Measurements from ENCODE around the gene TXNRD1.
A peak's percentile ranks its signal among the peaks of the same experiment; 100 is the strongest.

Gene TXNRD1

DNA sequence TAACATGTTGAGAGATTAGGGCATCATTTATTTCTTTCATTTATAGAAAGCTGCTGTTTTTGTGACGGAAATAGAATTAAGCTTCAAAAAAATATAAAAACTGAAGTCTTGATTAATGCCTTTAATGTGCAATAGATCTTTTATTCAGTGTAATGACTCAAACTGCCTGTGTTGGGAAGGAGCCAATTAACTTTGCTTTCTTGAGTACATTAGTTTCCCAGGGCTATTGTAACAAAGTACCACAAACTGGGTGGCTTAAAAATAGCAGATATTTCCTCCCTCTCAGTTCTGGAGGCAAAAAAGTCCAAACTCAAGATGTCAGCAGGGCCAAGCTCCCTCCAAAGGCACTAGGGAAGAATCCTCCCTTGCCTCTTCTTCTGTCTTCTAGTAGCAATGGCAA is 124.6 kb downstream of the TXNRD1 start:
- Histone ChIP-seq H3K4ac (ENCODE audit: low read length) (no peak overlapping the region), H3K4me3 (ENCODE audit: low read length in 2 of 2) (no peak overlapping the region), H3K4me1 (ENCODE audit: control insufficient read depth in 2 of 2, insufficient read depth in 1 of 2, low read depth in 1 of 2, low read length in 2 of 2) (peaks cover 2 to 5% of the 10 kb centered on the region in 2 donors), H3K23ac (ENCODE audit: low read depth, low read length, poor library complexity) (no peak overlapping the region), H4K8ac (ENCODE audit: low read depth, low read length) (no peak overlapping the region), H3K27me3 (ENCODE audit: control insufficient read depth in 3 of 3, insufficient read depth in 3 of 3, low read depth in 1 of 3, low read length in 3 of 3) (no peaks in the 10 kb centered on the region), H4K91ac (ENCODE audit: low read depth, low read length, poor library complexity) (no peak overlapping the region), H2AK5ac (ENCODE audit: low read depth, low read length) (no peak overlapping the region), H2BK120ac (ENCODE audit: low read depth, low read length) (no peak overlapping the region), H3K9me3 (replicated peaks in 1 of 2; ENCODE audit: control insufficient read depth in 2 of 2, insufficient read depth in 1 of 2, low read depth in 1 of 2, low read length in 2 of 2) (peaks cover 0 to 2% of the 10 kb centered on the region in 2 donors), H3K18ac (ENCODE audit: low read length) (no peak overlapping the region), H2BK5ac (ENCODE audit: low read length) (no peak overlapping the region), H3K36me3 (replicated peaks in 1 of 2; ENCODE audit: control insufficient read depth in 2 of 2, insufficient read depth in 2 of 2, low read length in 2 of 2) (peaks cover 26 to 87% of the 10 kb centered on the region in 2 donors), H3K14ac (ENCODE audit: low read length) (no peak overlapping the region), H3K79me1 (ENCODE audit: low read depth, low read length) (no peaks in the 10 kb centered on the region), H2AFZ (ENCODE audit: low read length) (no peak overlapping the region), H3K27ac (replicated peaks; ENCODE audit: low read length) (no peak overlapping the region), H3K4me2 (ENCODE audit: insufficient read depth, low read length, poor library complexity, severe bottlenecking) (no peak overlapping the region), H2BK12ac (ENCODE audit: low read length) (no peak overlapping the region), H3K9ac (ENCODE audit: low read depth, low read length, poor library complexity) (no peak overlapping the region), H2BK15ac (ENCODE audit: low read length) (no peak overlapping the region)
- WGBS, 2 donors (ENCODE audit: extremely low coverage in 2 of 2, insufficient read length in 2 of 2, insufficient replicate concordance in 1 of 2): no CpG with 5 or more reads among the region's 1 CpG
- DNase-seq (ENCODE audit: low spot score): no peak

- Histone ChIP-seq H3K23ac (ENCODE audit: low read depth, low read length, poor library complexity) (no peak overlapping the region), H3K18ac (ENCODE audit: low read length) (no peak overlapping the region), H2AFZ (ENCODE audit: low read length) (no peak overlapping the region), H2AK5ac (ENCODE audit: low read depth, low read length) (no peak overlapping the region), H4K8ac (ENCODE audit: low read depth, low read length) (no peak overlapping the region), H3K4ac (ENCODE audit: low read length) (no peak overlapping the region), H2BK12ac (ENCODE audit: low read length) (no peak overlapping the region), H2BK15ac (ENCODE audit: low read length) (no peak overlapping the region), H3K27me3 (ENCODE audit: control insufficient read depth in 3 of 3, insufficient read depth in 3 of 3, low read depth in 1 of 3, low read length in 3 of 3) (no peaks in the 10 kb centered on the region), H3K27ac (replicated peaks; ENCODE audit: low read length) (no peak overlapping the region), H3K4me2 (ENCODE audit: insufficient read depth, low read length, poor library complexity, severe bottlenecking) (no peak overlapping the region), H3K9me3 (replicated peaks in 1 of 2; ENCODE audit: control insufficient read depth in 2 of 2, insufficient read depth in 1 of 2, low read depth in 1 of 2, low read length in 2 of 2) (peaks cover 0 to 2% of the 10 kb centered on the region in 2 donors), H4K91ac (ENCODE audit: low read depth, low read length, poor library complexity) (no peak overlapping the region), H3K4me1 (ENCODE audit: control insufficient read depth in 2 of 2, insufficient read depth in 1 of 2, low read depth in 1 of 2, low read length in 2 of 2) (peaks cover 2 to 5% of the 10 kb centered on the region in 2 donors), H2BK120ac (ENCODE audit: low read depth, low read length) (no peak overlapping the region), H2BK5ac (ENCODE audit: low read length) (no peak overlapping the region), H3K79me1 (ENCODE audit: low read depth, low read length) (no peaks in the 10 kb centered on the region), H3K36me3 (replicated peaks in 1 of 2; ENCODE audit: control insufficient read depth in 2 of 2, insufficient read depth in 2 of 2, low read length in 2 of 2) (peaks cover 26 to 87% of the 10 kb centered on the region in 2 donors), H3K9ac (ENCODE audit: low read depth, low read length, poor library complexity) (peak overlapping the region; percentile 27), H3K14ac (ENCODE audit: low read length) (no peak overlapping the region), H3K4me3 (ENCODE audit: low read length in 2 of 2) (no peak overlapping the region)
- no peak for DNase-seq (ENCODE audit: low spot score)
- WGBS, 2 donors (ENCODE audit: extremely low coverage in 2 of 2, insufficient read length in 2 of 2, insufficient replicate concordance in 1 of 2): no CpG with 5 or more reads among the region's 6 CpGs
These were observed 125.5 kb downstream of the TXNRD1 start for GRCh38 chr12:104340925-104341611.

DNA sequence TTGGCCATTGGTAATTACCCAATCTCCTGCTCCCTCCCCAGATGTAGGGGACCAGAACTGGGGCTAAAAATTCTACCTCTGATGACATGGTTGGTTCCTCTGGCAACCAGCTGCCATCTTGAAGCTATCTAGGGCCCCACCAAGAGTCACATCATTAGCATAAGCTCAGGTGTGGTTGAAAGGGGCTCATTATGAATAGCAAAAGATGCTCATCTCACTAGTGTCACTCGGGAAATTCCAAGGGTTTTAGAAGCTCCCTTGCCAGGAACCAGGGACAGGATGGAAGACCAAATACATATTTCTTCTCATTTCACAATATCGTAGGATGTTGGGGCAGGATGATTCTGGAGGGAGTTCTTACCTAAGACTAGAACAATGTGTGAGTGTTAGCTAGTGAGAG is 126.6 kb downstream of the TXNRD1 start:
- H3K36me3 ChIP-seq (replicated peaks in 1 of 2; ENCODE audit: control insufficient read depth in 2 of 2, insufficient read depth in 2 of 2, low read length in 2 of 2): peaks cover 23 to 85% of the 10 kb centered on the region in 2 donors
- no peak overlapping the region for H3K18ac ChIP-seq (ENCODE audit: low read length)
- H2BK5ac ChIP-seq (ENCODE audit: low read length): no peak overlapping the region
- no peak overlapping the region for H2BK12ac ChIP-seq (ENCODE audit: low read length)
- H3K4me3 ChIP-seq (ENCODE audit: low read length in 2 of 2): no peak overlapping the region
- H2AFZ ChIP-seq (ENCODE audit: low read length): no peak overlapping the region
- no peak overlapping the region for H2BK15ac ChIP-seq (ENCODE audit: low read length)
- no peak overlapping the region for H4K91ac ChIP-seq (ENCODE audit: low read depth, low read length, poor library complexity)
- no peaks in the 10 kb centered on the region for H3K79me1 ChIP-seq (ENCODE audit: low read depth, low read length)
- DNase-seq (ENCODE audit: low spot score): no peak
- no peak overlapping the region for H4K8ac ChIP-seq (ENCODE audit: low read depth, low read length)
- no peak overlapping the region for H2BK120ac ChIP-seq (ENCODE audit: low read depth, low read length)
- no peak overlapping the region for H3K27ac ChIP-seq (replicated peaks; ENCODE audit: low read length)
- H3K14ac ChIP-seq (ENCODE audit: low read length): no peak overlapping the region
- H3K9me3 ChIP-seq (replicated peaks in 1 of 2; ENCODE audit: control insufficient read depth in 2 of 2, insufficient read depth in 1 of 2, low read depth in 1 of 2, low read length in 2 of 2): peaks cover 0 to 2% of the 10 kb centered on the region in 2 donors
- no peaks in the 10 kb centered on the region for H3K27me3 ChIP-seq (ENCODE audit: control insufficient read depth in 3 of 3, insufficient read depth in 3 of 3, low read depth in 1 of 3, low read length in 3 of 3)
- peaks cover 2 to 5% of the 10 kb centered on the region in 2 donors for H3K4me1 ChIP-seq (ENCODE audit: control insufficient read depth in 2 of 2, insufficient read depth in 1 of 2, low read depth in 1 of 2, low read length in 2 of 2)
- H3K23ac ChIP-seq (ENCODE audit: low read depth, low read length, poor library complexity): no peak overlapping the region
- no peak overlapping the region for H3K4ac ChIP-seq (ENCODE audit: low read length)
- no peak overlapping the region for H2AK5ac ChIP-seq (ENCODE audit: low read depth, low read length)
- no peak overlapping the region for H3K4me2 ChIP-seq (ENCODE audit: insufficient read depth, low read length, poor library complexity, severe bottlenecking)
- WGBS, 2 donors (ENCODE audit: extremely low coverage in 2 of 2, insufficient read length in 2 of 2, insufficient replicate concordance in 1 of 2): no CpG with 5 or more reads among the region's 2 CpGs
- no peak overlapping the region for H3K9ac ChIP-seq (ENCODE audit: low read depth, low read length, poor library complexity)

GRCh38 chr12:104342635-104343249 is 127.2 kb downstream of the TXNRD1 start:
- no peaks in the 10 kb centered on the region for H3K27me3 ChIP-seq (ENCODE audit: control insufficient read depth in 3 of 3, insufficient read depth in 3 of 3, low read depth in 1 of 3, low read length in 3 of 3)
- H2AFZ ChIP-seq (ENCODE audit: low read length): no peak overlapping the region
- H3K27ac ChIP-seq (replicated peaks; ENCODE audit: low read length): no peak overlapping the region
- peaks cover 2 to 5% of the 10 kb centered on the region in 2 donors for H3K4me1 ChIP-seq (ENCODE audit: control insufficient read depth in 2 of 2, insufficient read depth in 1 of 2, low read depth in 1 of 2, low read length in 2 of 2)
- no peak overlapping the region for H3K14ac ChIP-seq (ENCODE audit: low read length)
- H3K9ac ChIP-seq (ENCODE audit: low read depth, low read length, poor library complexity): no peak overlapping the region
- H2BK120ac ChIP-seq (ENCODE audit: low read depth, low read length): no peak overlapping the region
- no peak overlapping the region for H3K4me2 ChIP-seq (ENCODE audit: insufficient read depth, low read length, poor library complexity, severe bottlenecking)
- H3K4ac ChIP-seq (ENCODE audit: low read length): no peak overlapping the region
- no peaks in the 10 kb centered on the region for H3K79me1 ChIP-seq (ENCODE audit: low read depth, low read length)
- H2BK5ac ChIP-seq (ENCODE audit: low read length): no peak overlapping the region
- no peak overlapping the region for H4K8ac ChIP-seq (ENCODE audit: low read depth, low read length)
- no peak overlapping the region for H2BK12ac ChIP-seq (ENCODE audit: low read length)
- no peak for DNase-seq (ENCODE audit: low spot score)
- no peak overlapping the region for H2AK5ac ChIP-seq (ENCODE audit: low read depth, low read length)
- H2BK15ac ChIP-seq (ENCODE audit: low read length): no peak overlapping the region
- no peak overlapping the region for H3K18ac ChIP-seq (ENCODE audit: low read length)
- H3K36me3 ChIP-seq (replicated peaks in 1 of 2; ENCODE audit: control insufficient read depth in 2 of 2, insufficient read depth in 2 of 2, low read length in 2 of 2): peaks cover 26 to 86% of the 10 kb centered on the region in 2 donors
- WGBS, 2 donors (ENCODE audit: extremely low coverage in 2 of 2, insufficient read length in 2 of 2, insufficient replicate concordance in 1 of 2): no CpG with 5 or more reads among the region's 12 CpGs
- H3K23ac ChIP-seq (ENCODE audit: low read depth, low read length, poor library complexity): no peak overlapping the region
- H3K9me3 ChIP-seq (replicated peaks in 1 of 2; ENCODE audit: control insufficient read depth in 2 of 2, insufficient read depth in 1 of 2, low read depth in 1 of 2, low read length in 2 of 2): peaks cover 0 to 2% of the 10 kb centered on the region in 2 donors
- H3K4me3 ChIP-seq (ENCODE audit: low read length in 2 of 2): no peak overlapping the region
- no peak overlapping the region for H4K91ac ChIP-seq (ENCODE audit: low read depth, low read length, poor library complexity)

Data from neuronal stem cell (in vitro differentiated cells).